GM12892 (cell line): ENCODE results near the gene HMGN1.

Experiments
- POLR2A ChIP-seq: IDR thresholded peaks from 2 replicates; pipeline ENCODE4 v1.6.1; 2011; ENCODE audit warnings: low read depth, low read length, control low read depth
- POLR2AphosphoS5 ChIP-seq: IDR thresholded peaks from 2 replicates; pipeline ENCODE4 v1.6.1; 2011; ENCODE audit warnings: low read depth, low read length, control low read depth

- TF ChIP-seq POLR2AphosphoS5 (no peak), POLR2A (no peak)
Measured at GRCh38 chr21:39346206-39346605, 2.7 kb downstream of the HMGN1 start.
